Uterus (tissue), 4 donors: Measurements from ENCODE around the gene KIF18B. TPM values are rescaled to one million over a fixed set of nuclear protein-coding genes. Genes with fewer than 3 reads are reported as not detected.

Experiments used
- DNase-seq, 2 donors: peaks; one replicate each; pipeline ENCODE4 v3.0.0-alpha.2; 2019 to 2020
- H3K27ac ChIP-seq, 2 donors: fragments of 200-600 bp; sonication (generic); 1 replicate in 1 of 2; 2 replicates in 1 of 2; pipeline ENCODE4 v1.5.1; 2016 to 2018
- H3K27me3 ChIP-seq, 2 donors: fragments of 200-600 bp; sonication (generic); one replicate each; pipeline ENCODE4 v1.5.1; 2018 to 2019; ENCODE audit warnings: control low read depth in 1 of 2
- H3K36me3 ChIP-seq, 2 donors: fragments of 200-600 bp; sonication (generic); one replicate each; pipeline ENCODE4 v1.5.1; 2019; ENCODE audit warnings: control low read depth in 1 of 2
- H3K4me1 ChIP-seq, 2 donors: fragments of 200-600 bp; sonication (generic); one replicate each; pipeline ENCODE4 v1.5.1; 2018 to 2019; ENCODE audit warnings: control low read depth in 1 of 2
- H3K4me3 ChIP-seq, 2 donors: fragments of 200-600 bp; sonication (generic); 1 replicate in 1 of 2; 2 replicates in 1 of 2; pipeline ENCODE4 v1.5.1; 2018 to 2019; ENCODE audit warnings: mild to moderate bottlenecking in 1 of 2
- H3K9me3 ChIP-seq, 2 donors: fragments of 200-600 bp; sonication (generic); one replicate each; pipeline ENCODE4 v1.5.1; 2019; ENCODE audit warnings: control low read depth in 1 of 2
- POLR2A ChIP-seq, 2 donors: fragments of 450-650 bp; IDR thresholded peaks; one replicate each; pipeline ENCODE4 v1.6.1; 2016; ENCODE audit warnings: antibody characterized with exemption in 2 of 2, mild to moderate bottlenecking in 1 of 2, moderate library complexity in 1 of 2
- intact Hi-C: fragments of 100-400 bp; cut with DNase I; formaldehyde crosslinking; loops from one replicate; pipeline ENCODE4 v1.15.1; 2023; ENCODE audit warnings: low total_unique reads
- total RNA-seq, 4 donors: library from RNA; depleted of rRNA in 3 of 4; stranded (reverse); fragments of >200 nt in 3 of 4; gene quantifications; one replicate each; pipeline versions ENCODE4 v1.1.0 to v1.2.4, GENCODE V29; 2014 to 2023
- TF ChIP-seq, protein P1 (sequence below), 4 experiments: fragments of 200-600 bp in 2 of 4; fragments of 450-650 bp in 2 of 4; sonication (generic) in 2 of 4; IDR thresholded peaks; one replicate each; pipeline ENCODE4 v1.5.1; 2016 to 2019; ENCODE audit warnings: antibody characterized with exemption in 4 of 4, mild to moderate bottlenecking in 2 of 4, moderate library complexity in 1 of 4
- donor health status: DM: yes; HTN: yes; CAD: no.

KIF18B gene
- total RNA-seq, 4 donors from 2014 or later, result 4.4 TPM; not detected in 3

DNA sequence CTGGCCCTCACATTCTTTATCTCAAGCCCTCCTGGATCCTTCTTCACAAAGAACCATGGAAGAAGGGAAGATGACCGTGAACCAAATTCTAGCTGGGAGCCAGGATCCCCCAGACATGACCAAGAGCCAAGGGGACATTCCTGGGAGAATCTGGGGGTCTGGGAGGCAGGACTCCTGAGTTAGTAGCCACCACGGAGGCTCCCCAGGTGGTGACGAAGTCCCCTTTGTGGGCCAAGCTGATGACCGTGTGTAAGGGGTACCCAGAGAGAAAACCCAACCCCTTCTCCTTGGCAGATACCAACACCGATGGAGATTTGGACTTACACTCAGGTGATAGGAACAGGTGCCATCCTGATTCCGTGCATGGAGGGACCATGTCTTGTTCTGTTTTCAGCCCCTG lies 25.4 kb downstream of the KIF18B start:
- Histone ChIP-seq H3K4me1 (no peaks in the 10 kb centered on the region), H3K27ac (no peak overlapping the region), H3K27me3 (no peaks in the 10 kb centered on the region), H3K9me3 (no peaks in the 10 kb centered on the region), H3K36me3 (no peaks in the 10 kb centered on the region), H3K4me3 (no peak overlapping the region)
- TF ChIP-seq POLR2A (IDR thresholded peaks at IDR 0.05), result no peak
- TF ChIP-seq, protein P1, sequence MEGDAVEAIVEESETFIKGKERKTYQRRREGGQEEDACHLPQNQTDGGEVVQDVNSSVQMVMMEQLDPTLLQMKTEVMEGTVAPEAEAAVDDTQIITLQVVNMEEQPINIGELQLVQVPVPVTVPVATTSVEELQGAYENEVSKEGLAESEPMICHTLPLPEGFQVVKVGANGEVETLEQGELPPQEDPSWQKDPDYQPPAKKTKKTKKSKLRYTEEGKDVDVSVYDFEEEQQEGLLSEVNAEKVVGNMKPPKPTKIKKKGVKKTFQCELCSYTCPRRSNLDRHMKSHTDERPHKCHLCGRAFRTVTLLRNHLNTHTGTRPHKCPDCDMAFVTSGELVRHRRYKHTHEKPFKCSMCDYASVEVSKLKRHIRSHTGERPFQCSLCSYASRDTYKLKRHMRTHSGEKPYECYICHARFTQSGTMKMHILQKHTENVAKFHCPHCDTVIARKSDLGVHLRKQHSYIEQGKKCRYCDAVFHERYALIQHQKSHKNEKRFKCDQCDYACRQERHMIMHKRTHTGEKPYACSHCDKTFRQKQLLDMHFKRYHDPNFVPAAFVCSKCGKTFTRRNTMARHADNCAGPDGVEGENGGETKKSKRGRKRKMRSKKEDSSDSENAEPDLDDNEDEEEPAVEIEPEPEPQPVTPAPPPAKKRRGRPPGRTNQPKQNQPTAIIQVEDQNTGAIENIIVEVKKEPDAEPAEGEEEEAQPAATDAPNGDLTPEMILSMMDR (IDR thresholded peaks at IDR 0.05), result no peak
- intact Hi-C loops, result loop anchor here (5.0 kb wide), 1 partner anchor 100 kb away; no protein-coding TSS in a partner anchor
- no peak for DNase-seq

DNA sequence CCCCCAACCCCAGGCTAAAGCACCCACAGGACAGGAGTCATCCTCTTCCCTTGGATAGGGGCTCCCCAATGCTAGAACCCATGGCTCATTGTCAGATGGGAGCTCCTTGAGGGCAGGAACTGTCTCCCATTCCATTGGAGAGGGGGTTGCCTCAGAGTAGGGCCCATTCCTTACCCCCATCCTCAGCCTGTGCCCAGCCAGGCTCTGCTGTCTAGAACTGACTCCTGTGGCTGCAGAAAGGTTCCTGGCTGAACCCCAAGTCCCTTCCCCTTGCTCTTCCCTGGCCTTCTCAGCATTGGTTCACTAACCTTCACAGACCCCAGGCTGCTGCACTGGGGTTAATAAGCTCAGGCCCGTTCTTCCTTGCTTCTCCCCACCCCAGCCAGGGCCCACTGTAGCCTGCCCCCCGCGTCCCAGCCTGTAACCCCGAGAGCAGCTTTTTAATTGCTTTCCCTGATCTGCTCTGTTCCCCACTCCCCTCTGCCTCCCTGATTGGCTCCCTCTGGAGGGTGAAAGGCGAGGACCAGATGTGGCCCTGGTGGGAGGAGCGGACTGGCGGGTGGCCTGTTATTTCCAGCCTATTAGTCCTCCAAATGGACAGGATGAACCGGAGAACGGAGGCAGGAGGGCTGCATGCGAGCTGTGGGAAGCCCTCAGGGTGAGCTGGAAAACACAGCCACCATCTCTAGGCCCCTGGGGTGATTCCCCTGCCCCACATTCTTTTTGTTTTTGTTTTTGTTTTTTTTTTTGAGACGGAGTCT lies 26.3 kb downstream of the KIF18B start:
- H3K36me3 ChIP-seq, result no peaks in the 10 kb centered on the region
- DNase-seq, result no peak
- TF ChIP-seq, protein P1 (IDR thresholded peaks at IDR 0.05), result no peak
- TF ChIP-seq POLR2A (IDR thresholded peaks at IDR 0.05), result no peak
- no peaks in the 10 kb centered on the region for H3K4me1 ChIP-seq
- no peak overlapping the region for H3K4me3 ChIP-seq
- H3K9me3 ChIP-seq, result no peaks in the 10 kb centered on the region
- no peak overlapping the region for H3K27ac ChIP-seq
- H3K27me3 ChIP-seq, result no peaks in the 10 kb centered on the region
- intact Hi-C loops, result loop anchor here (5.0 kb wide), 1 partner anchor 101 kb away; no protein-coding TSS in a partner anchor

DNA sequence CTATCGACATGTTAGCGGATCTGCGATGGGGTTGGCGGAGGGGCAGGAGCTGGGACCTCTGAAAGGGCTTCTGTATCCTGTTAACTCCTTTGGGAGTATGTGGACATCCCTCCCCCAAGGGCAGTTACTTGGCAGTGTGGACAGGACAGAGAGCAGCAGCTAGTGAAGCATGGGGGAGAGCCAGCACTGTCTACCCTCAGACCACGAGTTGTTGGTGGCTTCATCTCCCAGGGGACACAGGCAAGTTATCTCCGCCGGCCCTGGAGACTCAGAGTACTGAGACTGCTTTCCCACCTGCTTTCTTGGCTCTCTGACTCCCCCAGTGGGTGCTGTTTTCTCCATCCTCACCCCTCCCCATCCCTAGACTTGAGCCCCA lies 27.0 kb downstream of the KIF18B start:
- no peaks in the 10 kb centered on the region for H3K9me3 ChIP-seq
- H3K36me3 ChIP-seq, result no peaks in the 10 kb centered on the region
- intact Hi-C loops, result loop anchor here (5.0 kb wide), 1 partner anchor 102 kb away; no protein-coding TSS in a partner anchor
- H3K27me3 ChIP-seq, result no peaks in the 10 kb centered on the region
- TF ChIP-seq POLR2A (IDR thresholded peaks at IDR 0.05), result no peak
- TF ChIP-seq, protein P1 (IDR thresholded peaks at IDR 0.05), result no peak
- no peak overlapping the region for H3K4me3 ChIP-seq
- no peak for DNase-seq
- no peak overlapping the region for H3K27ac ChIP-seq
- no peaks in the 10 kb centered on the region for H3K4me1 ChIP-seq

DNA sequence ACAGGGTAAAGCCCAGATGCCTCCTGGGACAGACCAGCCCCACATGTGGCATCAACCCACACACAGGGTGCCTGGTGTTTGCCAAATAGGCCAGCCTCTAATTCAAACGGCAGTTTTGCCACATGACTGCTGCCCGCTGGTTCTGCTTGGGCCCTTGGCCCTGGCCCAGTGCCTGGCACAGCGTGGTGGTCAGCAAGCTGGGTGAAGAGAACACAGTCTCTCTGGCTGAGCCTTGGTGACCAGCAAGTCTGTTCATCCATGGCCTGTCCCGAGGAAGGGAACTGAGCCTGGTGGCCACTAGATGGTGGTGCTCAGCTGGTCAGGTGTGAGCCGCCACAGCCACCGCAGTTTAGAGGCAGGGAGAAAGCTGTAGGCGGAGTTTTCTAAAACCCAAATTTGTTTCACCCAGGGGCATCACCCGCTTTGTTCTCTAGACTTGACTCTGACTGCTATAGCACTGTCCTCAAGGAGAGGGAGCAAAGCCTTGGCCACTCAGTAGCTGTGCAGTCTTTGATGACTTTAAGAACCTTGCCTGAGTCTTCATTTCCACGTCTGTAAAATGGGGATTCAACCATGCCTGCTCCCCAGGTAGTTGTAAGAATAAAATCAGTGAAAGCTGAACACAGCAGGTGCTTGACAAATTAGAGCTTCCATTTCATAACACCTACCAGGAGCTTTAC lies 27.5 kb downstream of the KIF18B start:
- H3K36me3 ChIP-seq, result no peaks in the 10 kb centered on the region
- H3K4me3 ChIP-seq, result no peak overlapping the region
- TF ChIP-seq, protein P1 (IDR thresholded peaks at IDR 0.05), result peak; percentile 79 to 95 (median 89)
- TF ChIP-seq POLR2A (IDR thresholded peaks at IDR 0.05), result no peak
- H3K9me3 ChIP-seq, result no peaks in the 10 kb centered on the region
- no peak overlapping the region for H3K27ac ChIP-seq
- intact Hi-C loops, result loop anchor here (5.0 to 10.0 kb wide), 2 partner anchors 102 to 175 kb away; no protein-coding TSS in a partner anchor
- peak; percentile 78 to 79 for DNase-seq
- no peaks in the 10 kb centered on the region for H3K27me3 ChIP-seq
- H3K4me1 ChIP-seq, result no peaks in the 10 kb centered on the region

DNA sequence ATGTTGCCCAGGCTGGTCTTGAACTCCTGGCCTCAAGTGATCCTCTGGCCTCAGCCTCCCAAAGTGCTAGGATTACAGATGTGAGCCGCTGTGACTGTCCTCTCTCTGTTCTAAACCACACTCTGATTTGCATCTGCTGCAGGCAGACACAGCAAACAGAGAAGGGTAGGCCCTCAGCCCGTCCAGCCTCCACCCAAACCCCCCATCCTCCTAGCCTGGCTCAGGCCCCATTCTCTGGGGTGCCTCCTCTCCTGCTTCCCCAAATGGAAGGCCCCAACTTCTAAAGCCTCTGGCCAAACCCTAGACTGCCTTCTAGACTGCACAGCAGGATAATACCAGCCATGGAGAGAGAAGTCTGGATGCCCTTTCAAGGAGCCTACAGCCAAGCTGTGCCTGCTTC lies 28.2 kb downstream of the KIF18B start:
- intact Hi-C loops, result loop anchor here (10.0 kb wide), 1 partner anchor 175 kb away; no protein-coding TSS in a partner anchor
- Histone ChIP-seq H3K27me3 (no peaks in the 10 kb centered on the region), H3K4me3 (no peak overlapping the region), H3K36me3 (no peaks in the 10 kb centered on the region), H3K4me1 (no peaks in the 10 kb centered on the region), H3K27ac (no peak overlapping the region), H3K9me3 (no peaks in the 10 kb centered on the region)
- no peak for DNase-seq
- TF ChIP-seq POLR2A (IDR thresholded peaks at IDR 0.05), result no peak
- TF ChIP-seq, protein P1 (IDR thresholded peaks at IDR 0.05), result no peak
